ENCODE data around the gene TSTD1. TPM values are rescaled to one million over a fixed set of nuclear protein-coding genes. Genes with fewer than 3 reads are reported as not detected.
"Not testable (repeated sequence)": the region's sequence is repeated elsewhere in the genome, so short reads cannot be mapped to it uniquely, and the experiment has no call there.

The TSTD1 gene
- total RNA-seq, 1 donor: 0.90 TPM

GRCh38 chr1:161020509-161021164 is 18.1 kb downstream of the TSTD1 start, which contains the start of gene F11R:
TSS of gene F11R (minus strand) at chr1:161021152. CDS start at chr1:161021073, 79 bp downstream.
- peak within 1 kb of the TSS; percentile 58 for H3K4me3 ChIP-seq (ENCODE audit: low read depth, low read length)
- no peak for TF ChIP-seq CTCF (IDR thresholded peaks at IDR 0.05; ENCODE audit: insufficient read depth, low read length)
- no peak for DNase-seq (ENCODE audit: low read depth)

- TF ChIP-seq CTCF (IDR thresholded peaks at IDR 0.05; ENCODE audit: insufficient read depth, low read length): no peak
- peak overlapping the region; percentile 58 for H3K4me3 ChIP-seq (ENCODE audit: low read depth, low read length)
- no peak for DNase-seq (ENCODE audit: low read depth)
Measured at GRCh38 chr1:161019751-161020495, 18.8 kb downstream of the TSTD1 start.

DNA sequence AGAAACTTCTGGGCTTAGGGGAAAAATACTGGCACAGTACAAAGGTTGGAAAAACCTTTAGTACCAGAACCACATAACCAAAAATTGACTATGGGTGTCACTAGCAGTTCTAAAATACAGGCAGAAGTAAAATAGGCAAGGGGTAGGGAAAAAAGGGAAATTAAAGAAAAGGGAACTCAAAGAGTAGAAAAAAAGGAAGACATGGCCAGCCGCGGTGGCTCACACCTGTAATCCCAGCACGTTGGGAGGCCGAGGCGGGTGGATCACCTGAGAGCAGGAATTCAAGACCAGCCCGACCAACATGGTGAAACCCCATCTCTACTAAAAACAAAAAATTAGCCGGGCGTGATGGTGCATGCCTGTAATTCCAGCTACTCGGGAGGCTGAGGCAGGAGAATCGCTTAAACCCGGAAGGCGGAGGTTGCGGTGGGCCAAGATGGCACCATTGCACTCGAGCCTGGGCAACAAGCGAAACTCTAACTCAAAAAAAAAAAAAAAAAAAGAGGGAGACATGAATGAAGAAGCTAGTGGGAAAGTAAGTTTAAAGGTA is 19.6 kb downstream of the TSTD1 start:
- H3K4me3 ChIP-seq (ENCODE audit: low read depth, low read length): not testable (repeated sequence)

GRCh38 chr1:161018631-161018930 is 20.2 kb downstream of the TSTD1 start:
- TF ChIP-seq CTCF (IDR thresholded peaks at IDR 0.05; ENCODE audit: insufficient read depth, low read length): no peak
- DNase-seq (ENCODE audit: low read depth): no peak
- H3K4me3 ChIP-seq (ENCODE audit: low read depth, low read length): no peak overlapping the region

More for the DNA sequence above, 19.6 kb downstream of the TSTD1 start:
- not testable (repeated sequence) for DNase-seq (ENCODE audit: low read depth)

GRCh38 chr1:161017756-161018630 is 20.8 kb downstream of the TSTD1 start:
- TF ChIP-seq CTCF (IDR thresholded peaks at IDR 0.05; ENCODE audit: insufficient read depth, low read length): no peak
- no peak for DNase-seq (ENCODE audit: low read depth)
- H3K4me3 ChIP-seq (ENCODE audit: low read depth, low read length): no peak overlapping the region

DNA sequence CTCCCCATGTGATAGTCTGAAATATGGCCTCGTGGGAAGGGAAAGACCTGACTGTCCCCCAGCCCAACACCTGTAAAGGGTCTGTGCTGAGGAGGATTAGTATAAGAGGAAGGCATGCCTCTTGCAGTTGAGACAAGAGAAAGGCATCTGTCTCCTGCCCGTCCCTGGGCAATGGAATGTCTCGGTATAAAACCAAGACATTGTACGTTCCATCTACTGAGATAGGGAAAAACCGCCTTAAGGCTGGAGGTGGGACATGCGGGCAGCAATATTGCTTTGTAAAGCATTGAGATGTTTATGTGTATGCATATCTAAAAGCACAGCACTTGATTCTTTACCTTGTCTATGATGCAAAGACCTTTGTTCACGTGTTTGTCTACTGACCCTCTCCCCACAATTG is 21.6 kb downstream of the TSTD1 start:
- DNase-seq (ENCODE audit: low read depth); H3K4me3 ChIP-seq (ENCODE audit: low read depth, low read length): not testable (repeated sequence)

DNA sequence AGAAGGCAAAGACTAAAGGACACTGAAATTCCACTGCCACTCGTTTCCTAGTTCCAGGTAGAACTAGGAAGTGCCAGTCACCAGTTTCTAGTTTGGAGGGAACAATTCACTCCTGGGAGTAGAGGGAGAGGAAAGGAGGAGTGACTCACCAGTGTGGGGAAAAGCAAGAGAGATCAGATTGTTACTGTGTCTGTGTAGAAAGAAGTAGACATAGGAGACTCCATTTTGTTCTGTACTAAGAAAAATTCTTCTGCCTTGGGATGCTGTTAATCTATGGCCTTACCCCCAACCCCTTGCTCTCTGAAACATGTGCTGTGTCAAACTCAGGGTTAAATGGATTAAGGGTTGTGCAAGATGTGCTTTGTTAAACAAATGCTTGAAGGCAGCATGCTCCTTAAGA is 22.1 kb downstream of the TSTD1 start:
- H3K4me3 ChIP-seq (ENCODE audit: low read depth, low read length); DNase-seq (ENCODE audit: low read depth): not testable (repeated sequence)
